K562 (cell line): ENCODE results near the gene GATA5. TPM values are rescaled to one million over a fixed set of nuclear protein-coding genes. Genes with fewer than 3 reads are reported as not detected.
A peak's percentile ranks its signal among the peaks of the same experiment; 100 is the strongest.

Experiments used
- ATAC-seq: fragments of 200-7000 bp; cut with Tn5 transposase; 3 replicates; pipeline ENCODE4 v1.9.1; 2020; ENCODE audit warnings: moderate library complexity
- BruUV-seq: library from RNA; stranded (reverse); fragments of 400-500 nt; replicated peaks from 2 replicates; lab custom pipeline; 2021; lab: Mats Ljungman, UMichigan
- CTCF ChIA-PET: fragments of 300-600 bp; formaldehyde crosslinking; extraction: SDS; loops from one replicate; lab custom pipeline; 2021; ENCODE audit warnings: low intra/inter-chr PET ratio; lab: Yijun Ruan, JAX
- POLR2A ChIA-PET: fragments of 300-600, 350-650 bp; sonication (Branson Sonifier 250); formaldehyde crosslinking; extraction: SDS; loops from one replicate; lab custom pipeline; 2021; ENCODE audit warnings: antibody characterized with exemption, inconsistent platforms; lab: Yijun Ruan, JAX
- DNase-seq, 4 experiments: peaks; one replicate each; pipeline versions ENCODE4 v3.0.0 to v3.0.0-alpha.2; 2011 to 2018; ENCODE audit warnings: low spot score in 3 of 4, mixed read lengths in 3 of 4; ENCODE audit errors: extremely low read depth in 1 of 4
- FAIRE-seq: peaks from 2 replicates; lab custom pipeline; 2011; peaks lifted over from hg19 to GRCh38; lab: Jason Lieb, UNC
- H2AFZ ChIP-seq: 2 replicates; pipeline ENCODE4 v1.6.0; 2011; ENCODE audit warnings: low read depth, low read length, control low read depth, inconsistent platforms
- H3K27ac ChIP-seq: fragments of 200-600 bp; 3 replicates; pipeline ENCODE4 v1.8.0; 2011; ENCODE audit warnings: low read depth, mild to moderate bottlenecking, control low read depth, inconsistent platforms, low read length, moderate library complexity, mixed read lengths; ENCODE audit errors: extremely low read depth
- H3K27me3 ChIP-seq, 2 experiments: fragments of 300-600 bp in 1 of 2; 2 replicates in 1 of 2; 3 replicates in 1 of 2; pipeline versions ENCODE4 v1.6.0 to v1.8.0; 2011; ENCODE audit warnings: inconsistent platforms in 2 of 2, low read length in 2 of 2, mild to moderate bottlenecking in 1 of 2, mixed read lengths in 1 of 2, moderate library complexity in 1 of 2; ENCODE audit not compliant: control insufficient read depth in 2 of 2, insufficient read depth in 2 of 2
- H3K36me3 ChIP-seq: fragments of 300-600 bp; 3 replicates; pipeline ENCODE4 v1.8.0; 2011; ENCODE audit warnings: mild to moderate bottlenecking, low read length, inconsistent platforms; ENCODE audit not compliant: control insufficient read depth, insufficient read depth
- H3K4me1 ChIP-seq, 2 experiments: fragments of 200-600 bp in 1 of 2; replicated peaks in 1 of 2; 2 replicates in 1 of 2; 3 replicates in 1 of 2; pipeline versions ENCODE4 v1.5.1 to v1.8.0; 2011; ENCODE audit warnings: inconsistent platforms in 2 of 2, low read length in 2 of 2, mild to moderate bottlenecking in 1 of 2, mixed read lengths in 1 of 2, moderate library complexity in 1 of 2; ENCODE audit not compliant: control insufficient read depth in 2 of 2, insufficient read depth in 2 of 2
- H3K4me2 ChIP-seq: 2 replicates; pipeline ENCODE4 v1.6.1; 2011; ENCODE audit warnings: low read length, control low read depth, inconsistent platforms, mixed read lengths; ENCODE audit not compliant: insufficient read depth
- H3K4me3 ChIP-seq: fragments of 200-600 bp; sonication (generic), shearing (Covaris generic); 2 replicates; pipeline ENCODE4 v1.5.1; 2016; ENCODE audit warnings: control low read depth, inconsistent platforms
- H3K79me2 ChIP-seq: fragments of 200-600 bp; 3 replicates; pipeline ENCODE4 v1.8.0; 2011; ENCODE audit warnings: low read length, inconsistent platforms; ENCODE audit not compliant: control insufficient read depth, insufficient read depth
- H3K9ac ChIP-seq, 2 experiments: 2 replicates each; pipeline versions ENCODE4 v1.6.0 to v1.6.1; 2011; ENCODE audit warnings: low read depth in 2 of 2, low read length in 2 of 2, control low read depth in 1 of 2, inconsistent platforms in 1 of 2, mild to moderate bottlenecking in 1 of 2, mixed read lengths in 1 of 2; ENCODE audit not compliant: insufficient read depth in 1 of 2
- H3K9me1 ChIP-seq: one replicate; pipeline ENCODE4 v1.6.0; 2011; ENCODE audit warnings: inconsistent platforms, mild to moderate bottlenecking, low read length, moderate library complexity; ENCODE audit not compliant: control insufficient read depth, insufficient read depth
- H3K9me3 ChIP-seq: replicated peaks from 2 replicates; pipeline ENCODE4 v1.5.1; 2011; ENCODE audit warnings: low read depth, low read length, inconsistent platforms; ENCODE audit not compliant: control insufficient read depth, insufficient read depth
- H4K20me1 ChIP-seq: replicated peaks from 2 replicates; pipeline ENCODE4 v1.6.1; 2011; ENCODE audit warnings: low read length, inconsistent platforms, mixed read lengths; ENCODE audit not compliant: control insufficient read depth, insufficient read depth
- KLF13 ChIP-seq: fragments of 450-650 bp; IDR thresholded peaks from 2 replicates; pipeline ENCODE4 v1.6.1; 2016; ENCODE audit warnings: missing genetic modification characterization, low read depth, mild to moderate bottlenecking, missing compliant biosample characterization, moderate library complexity, borderline replicate concordance
- MEF2D ChIP-seq: conservative IDR thresholded peaks from 2 replicates; pipeline ENCODE4 v1.6.1; 2016; ENCODE audit warnings: low read depth, missing genetic modification characterization, missing compliant biosample characterization
- SMARCE1 ChIP-seq: fragments of 450-650 bp; IDR thresholded peaks from 2 replicates; pipeline ENCODE4 v1.7.1; 2016; ENCODE audit warnings: mild to moderate bottlenecking
- WGBS: fragments of 100-300 bp; shearing (Covaris generic); methylation state at CpG from one replicate; pipeline ENCODE4 v1.1.6; 2016; ENCODE audit warnings: low coverage, mixed read lengths; ENCODE audit not compliant: insufficient coverage; ENCODE audit errors: missing lambda C conversion rate; 5-methylcytosine and 5-hydroxymethylcytosine counted together
- in situ Hi-C: fragments of 300-500 bp; cut with MboI; formaldehyde crosslinking; loops from 4 replicates; pipeline ENCODE4 v1.15.0; 2018; ENCODE audit warnings: inconsistent platforms, mixed read lengths
- intact Hi-C: fragments of 100-400 bp; cut with micrococcal nuclease; formaldehyde crosslinking; loops from 2 replicates; pipeline ENCODE4 v1.14.2; 2022
- polyA plus RNA-seq, 8 experiments: library from polyadenylated mRNA; depleted of rRNA in 4 of 8; stranded (reverse) in 5 of 8; unstranded in 3 of 8; fragments of >200 nt; fragmentation: Nextera tagmentation in 2 of 8; fragmentation: Illumina TruSeq in 1 of 8; extraction: Ambion mirVana in 2 of 8; extraction: Trizol in 1 of 8; gene quantifications; 2 replicates each; pipeline versions ENCODE4 v1.2.1 to v1.2.3, GENCODE V29; 2011 to 2014; ENCODE audit warnings: inconsistent platforms in 1 of 8, missing spikeins in 1 of 8
- total RNA-seq, 7 experiments: library from RNA; depleted of rRNA in 6 of 7; stranded (reverse); fragments of >200 nt in 6 of 7; fragmentation: Illumina TruSeq in 2 of 7; extraction: Trizol in 2 of 7; gene quantifications; 2 replicates each; pipeline versions ENCODE4 v1.2.1 to v1.2.3, GENCODE V29; 2011 to 2021; ENCODE audit warnings: low replicate concordance in 1 of 7
- TF ChIP-seq, protein P1 (sequence below): fragments of 200-800 bp; sonication (Bioruptor generic); IDR thresholded peaks from 2 replicates; pipeline ENCODE4 v1.6.1; 2017; ENCODE audit warnings: missing genetic modification characterization, missing compliant biosample characterization

Gene GATA5
- total and polyA plus RNA-seq, 9 of the 15 experiments (the other 6 are each of a cell fraction or from before 2014, with no cell fraction given): 0.09 to 0.57 (median 0.20) TPM; not detected in 3

DNA sequence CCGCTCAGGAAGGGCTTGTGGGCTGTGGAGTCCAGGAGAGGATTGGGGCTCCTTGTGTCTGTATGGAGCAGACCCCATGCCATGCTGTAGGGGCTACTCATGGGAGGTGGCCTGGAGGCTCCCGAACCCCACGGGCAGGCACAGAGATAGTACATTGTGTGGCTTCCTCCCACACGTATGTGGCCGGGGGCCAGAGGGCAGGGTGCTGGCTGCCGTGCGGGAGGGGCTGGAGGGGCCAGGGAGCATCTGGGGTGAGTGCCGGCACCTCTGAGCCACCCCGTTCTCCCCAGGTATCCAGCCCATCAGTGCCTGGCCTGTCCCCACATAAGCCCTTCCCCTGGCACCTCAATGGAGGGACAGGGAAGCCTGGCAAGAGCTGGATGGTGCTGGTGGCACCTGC is 56.0 kb downstream of the GATA5 start:
- ChIA-PET POLR2A (interaction anchor here (0.7 to 1.2 kb wide), 3 partner anchors 10 to 150 kb away, joined by 3 to 5 read pairs (median 4); no protein-coding TSS in a partner anchor), CTCF (no interaction called here)
- no TSS peak for BruUV-seq
- Histone ChIP-seq H3K9ac (peak overlapping the region in 1 of 2 experiments; percentile 37; a peak in 1 of 4 replicates), H3K36me3 (no peaks in the 10 kb centered on the region), H3K4me2 (no peak overlapping the region), H3K27ac (no peak overlapping the region), H3K9me1 (peaks cover 3% of the 10 kb centered on the region), H3K79me2 (no peaks in the 10 kb centered on the region), H3K4me1 (peaks cover 8 to 87% of the 10 kb centered on the region in 2 experiments; a peak in 4 of 5 replicates), H3K4me3 (no peak overlapping the region), H3K27me3 (peaks cover 10 to 50% of the 10 kb centered on the region in 2 experiments; a peak in 4 of 5 replicates), H3K9me3 (no peaks in the 10 kb centered on the region), H2AFZ (no peak overlapping the region), H4K20me1 (0 out of 2 replicates have a peak, but pooled peaks cover 10% of the 10 kb centered on the region)
- 9% methylated on average over 9 of the region's 9 CpGs for whole genome bisulfite sequencing
- peak in 2 of 4 experiments; percentile 60 to 61 for DNase-seq
- TF ChIP-seq KLF13 (tag) (no peak), MEF2D (tag) (no peak), SMARCE1 (no peak)
- TF ChIP-seq, protein P1, sequence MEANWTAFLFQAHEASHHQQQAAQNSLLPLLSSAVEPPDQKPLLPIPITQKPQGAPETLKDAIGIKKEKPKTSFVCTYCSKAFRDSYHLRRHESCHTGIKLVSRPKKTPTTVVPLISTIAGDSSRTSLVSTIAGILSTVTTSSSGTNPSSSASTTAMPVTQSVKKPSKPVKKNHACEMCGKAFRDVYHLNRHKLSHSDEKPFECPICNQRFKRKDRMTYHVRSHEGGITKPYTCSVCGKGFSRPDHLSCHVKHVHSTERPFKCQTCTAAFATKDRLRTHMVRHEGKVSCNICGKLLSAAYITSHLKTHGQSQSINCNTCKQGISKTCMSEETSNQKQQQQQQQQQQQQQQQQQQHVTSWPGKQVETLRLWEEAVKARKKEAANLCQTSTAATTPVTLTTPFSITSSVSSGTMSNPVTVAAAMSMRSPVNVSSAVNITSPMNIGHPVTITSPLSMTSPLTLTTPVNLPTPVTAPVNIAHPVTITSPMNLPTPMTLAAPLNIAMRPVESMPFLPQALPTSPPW (CRISPR knock-in tag): peak; percentile 54; the same call in 1 of the 2 replicates
- no peak for ATAC-seq
- intact Hi-C loops: no loop called here
- in situ Hi-C loops: loop anchor here (5.0 to 10.0 kb wide), 2 partner anchors 73 to 195 kb away; no protein-coding TSS in a partner anchor
- no peak for FAIRE-seq
